Astrocyte (in vitro differentiated cells and primary cell): Measurements from ENCODE around the gene FMN2.

ENCODE experiments used
- EZH2 ChIP-seq: IDR thresholded peaks from 2 replicates; pipeline ENCODE4 v1.6.1; 2012; ENCODE audit warnings: mild to moderate bottlenecking, low read length, inconsistent platforms; ENCODE audit not compliant: insufficient read depth
- TF ChIP-seq, protein P1 (sequence below): IDR thresholded peaks from 2 replicates; pipeline ENCODE4 v1.5.1; 2011; ENCODE audit warnings: low read depth, mild to moderate bottlenecking, inconsistent platforms, low read length, moderate library complexity; ENCODE audit not compliant: insufficient read depth

DNA sequence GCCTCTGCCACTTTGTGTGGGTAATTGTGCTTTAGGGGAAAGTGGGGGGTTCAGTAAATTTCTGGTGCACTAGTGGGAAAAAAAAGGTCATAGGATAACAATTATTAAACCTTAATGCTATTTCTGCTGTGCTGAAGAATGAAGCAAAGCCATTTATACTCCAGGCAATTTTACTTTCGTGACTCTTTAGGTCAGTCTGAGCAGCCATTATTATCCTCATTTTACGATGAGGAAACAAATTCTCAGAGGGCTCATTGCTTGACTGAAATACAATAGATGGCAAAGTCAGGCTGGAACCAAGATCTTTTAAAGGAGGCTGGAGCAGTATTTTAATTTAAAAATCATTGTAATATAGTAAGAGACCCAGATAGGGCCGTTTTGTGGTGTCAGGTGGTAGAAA lies 272.2 kb downstream of the FMN2 start:
- TF ChIP-seq, protein P1, sequence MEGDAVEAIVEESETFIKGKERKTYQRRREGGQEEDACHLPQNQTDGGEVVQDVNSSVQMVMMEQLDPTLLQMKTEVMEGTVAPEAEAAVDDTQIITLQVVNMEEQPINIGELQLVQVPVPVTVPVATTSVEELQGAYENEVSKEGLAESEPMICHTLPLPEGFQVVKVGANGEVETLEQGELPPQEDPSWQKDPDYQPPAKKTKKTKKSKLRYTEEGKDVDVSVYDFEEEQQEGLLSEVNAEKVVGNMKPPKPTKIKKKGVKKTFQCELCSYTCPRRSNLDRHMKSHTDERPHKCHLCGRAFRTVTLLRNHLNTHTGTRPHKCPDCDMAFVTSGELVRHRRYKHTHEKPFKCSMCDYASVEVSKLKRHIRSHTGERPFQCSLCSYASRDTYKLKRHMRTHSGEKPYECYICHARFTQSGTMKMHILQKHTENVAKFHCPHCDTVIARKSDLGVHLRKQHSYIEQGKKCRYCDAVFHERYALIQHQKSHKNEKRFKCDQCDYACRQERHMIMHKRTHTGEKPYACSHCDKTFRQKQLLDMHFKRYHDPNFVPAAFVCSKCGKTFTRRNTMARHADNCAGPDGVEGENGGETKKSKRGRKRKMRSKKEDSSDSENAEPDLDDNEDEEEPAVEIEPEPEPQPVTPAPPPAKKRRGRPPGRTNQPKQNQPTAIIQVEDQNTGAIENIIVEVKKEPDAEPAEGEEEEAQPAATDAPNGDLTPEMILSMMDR, result no peak
- no peak for TF ChIP-seq EZH2
